Suprapubic skin (tissue), 4 donors: ENCODE measurements around the gene LRRC32.

Experiments used
- CTCF ChIP-seq, 2 donors: fragments of 200-600 bp in 1 of 2; fragments of 450-650 bp in 1 of 2; sonication (generic) in 1 of 2; IDR thresholded peaks; one replicate each; pipeline ENCODE4 v1.5.1; 2016 to 2019; ENCODE audit warnings: antibody characterized with exemption in 2 of 2, mild to moderate bottlenecking in 1 of 2, moderate library complexity in 1 of 2
- EP300 ChIP-seq: sonication (generic); formaldehyde crosslinking; IDR thresholded peaks from one replicate; pipeline ENCODE4 v1.6.1; 2017; ENCODE audit warnings: antibody characterized with exemption
- POLR2A ChIP-seq, 2 donors: fragments of 450-650 bp; IDR thresholded peaks; one replicate each; pipeline ENCODE4 v1.6.1; 2017; ENCODE audit warnings: antibody characterized with exemption in 2 of 2, mild to moderate bottlenecking in 2 of 2, moderate library complexity in 2 of 2
- POLR2AphosphoS5 ChIP-seq, 3 donors: sonication (generic); formaldehyde crosslinking; IDR thresholded peaks; one replicate each; pipeline ENCODE4 v1.6.1; 2017; ENCODE audit warnings: antibody characterized with exemption in 3 of 3

- TF ChIP-seq CTCF (IDR thresholded peaks at IDR 0.05), result no peak
- no peak for TF ChIP-seq POLR2AphosphoS5 (IDR thresholded peaks at IDR 0.05)
- TF ChIP-seq POLR2A (IDR thresholded peaks at IDR 0.05), result no peak
- no peak for TF ChIP-seq EP300
Observed at GRCh38 chr11:76677458-76677765, 6.9 kb upstream of the LRRC32 start.
